GM21576 (cell line): ENCODE data around the gene HYDIN.

Experiments used
- ATAC-seq: cut with Tn5 transposase; IDR thresholded peaks from one replicate; pipeline ENCODE4 v1.9.1; 2021; ENCODE audit warnings: mild to moderate bottlenecking, moderate library complexity; ENCODE audit not compliant: unreplicated experiment

The HYDIN gene

DNA sequence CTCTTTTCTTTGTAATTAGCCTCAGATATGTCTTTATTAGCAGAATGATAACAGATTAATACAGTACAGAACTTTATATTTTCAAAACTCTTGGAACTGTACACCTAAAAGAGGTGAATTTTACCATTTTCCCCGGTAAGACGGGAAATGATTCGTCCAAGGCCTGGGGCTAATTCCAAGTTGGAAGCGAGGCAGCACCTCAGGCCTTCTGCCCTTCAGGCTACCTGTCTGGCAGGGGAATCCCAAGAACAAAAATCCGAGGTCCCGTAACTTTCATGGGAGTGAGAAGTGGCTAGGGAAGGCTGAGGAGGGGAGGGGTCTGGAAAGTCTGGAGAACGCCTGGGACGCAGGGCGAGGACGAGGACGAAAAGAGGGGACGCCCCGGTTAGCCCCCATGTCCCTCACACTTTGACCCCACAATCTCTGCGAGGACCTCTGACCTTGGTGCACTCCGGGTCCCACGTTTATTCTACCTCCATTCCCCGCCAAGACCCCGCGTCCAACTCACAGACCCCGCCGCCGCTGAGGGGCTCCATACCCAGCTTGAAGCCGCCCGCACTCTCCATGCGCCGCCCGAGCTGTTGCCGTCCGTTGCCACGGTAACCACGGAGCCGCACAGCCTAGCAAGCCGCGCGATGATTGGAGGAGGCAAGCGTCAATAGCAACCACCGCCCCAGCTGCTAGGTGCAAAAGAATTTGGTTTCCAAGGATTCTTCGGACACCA is at the start of gene HYDIN:
Gene HYDIN, minus strand, starts transcription at position 601 of the 724 bp plus-strand sequence. CDS start 43,827 bp downstream, outside the sequence.
- ATAC-seq: no peak

DNA sequence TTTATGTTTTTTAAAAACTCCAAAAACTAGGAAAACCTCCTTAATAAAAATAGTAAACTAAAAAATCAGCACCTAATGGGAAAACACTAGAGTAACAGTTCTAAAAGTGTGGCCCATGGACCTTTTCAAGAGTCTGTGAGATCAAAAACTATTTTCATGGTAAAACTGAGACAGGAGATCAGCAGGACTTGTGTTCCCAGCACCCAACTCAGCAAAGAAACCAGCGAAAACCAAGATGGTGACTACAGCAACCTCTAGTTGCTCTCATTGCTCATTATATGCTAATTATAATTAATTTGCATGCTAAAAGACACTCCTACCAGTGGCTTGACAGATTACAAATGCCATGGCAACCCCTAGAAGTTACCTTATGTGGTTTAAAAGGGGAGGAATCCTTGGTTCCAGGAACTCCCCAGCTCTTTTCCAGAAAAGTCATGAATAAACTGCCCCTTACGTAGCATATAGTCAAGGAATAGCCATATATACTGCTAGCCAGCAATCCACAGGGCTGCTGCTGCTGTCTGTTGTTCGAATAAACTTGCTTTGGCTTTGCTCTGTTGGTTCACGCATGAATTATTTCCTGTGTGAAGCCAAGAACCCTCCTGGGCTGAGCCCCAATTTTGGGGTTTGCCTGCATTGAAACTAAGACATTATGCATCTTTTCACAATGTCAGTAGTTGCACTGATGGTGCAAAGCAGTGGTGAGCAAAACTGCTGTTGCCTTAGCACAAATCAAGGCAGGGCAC is 46.2 kb upstream of the HYDIN start:
- ATAC-seq: no peak

DNA sequence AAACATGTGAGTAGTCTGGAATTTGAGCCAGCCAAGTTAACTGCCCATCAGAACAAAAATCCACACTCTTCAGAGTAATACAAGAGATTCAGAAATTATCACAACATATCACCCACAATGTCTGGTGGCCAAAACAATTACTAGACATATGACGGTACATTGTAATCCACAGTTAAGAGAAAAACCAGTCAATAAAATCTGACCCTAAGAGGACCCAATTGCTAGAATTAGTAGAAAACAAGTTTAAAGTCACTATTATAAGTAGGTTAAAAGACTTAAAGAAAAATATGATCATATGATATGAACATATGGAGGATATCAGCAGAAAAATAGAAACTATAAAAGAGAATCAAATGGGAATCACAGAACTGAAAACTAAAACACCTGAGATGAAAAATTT is 42.9 kb upstream of the HYDIN start:
- ATAC-seq: no peak

DNA sequence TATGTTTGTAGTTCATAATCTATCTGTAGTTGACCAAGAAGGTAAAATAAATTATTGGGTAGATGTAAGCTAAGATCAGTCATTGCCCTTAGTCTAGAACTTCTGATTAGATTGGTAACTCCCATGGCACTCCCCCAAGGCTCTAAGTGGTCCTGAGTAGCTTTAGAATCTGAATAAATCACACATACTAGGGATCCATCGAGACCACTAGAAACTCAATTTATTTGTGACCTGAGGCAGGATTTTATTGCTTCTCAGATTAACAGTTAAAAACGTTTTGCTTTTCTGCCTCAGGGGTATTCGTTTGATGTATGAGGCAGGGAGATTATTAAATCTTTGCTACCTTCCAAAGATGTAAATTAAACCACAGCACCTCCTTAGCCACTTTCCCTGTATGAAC is 33.8 kb upstream of the HYDIN start:
- ATAC-seq: no peak

DNA sequence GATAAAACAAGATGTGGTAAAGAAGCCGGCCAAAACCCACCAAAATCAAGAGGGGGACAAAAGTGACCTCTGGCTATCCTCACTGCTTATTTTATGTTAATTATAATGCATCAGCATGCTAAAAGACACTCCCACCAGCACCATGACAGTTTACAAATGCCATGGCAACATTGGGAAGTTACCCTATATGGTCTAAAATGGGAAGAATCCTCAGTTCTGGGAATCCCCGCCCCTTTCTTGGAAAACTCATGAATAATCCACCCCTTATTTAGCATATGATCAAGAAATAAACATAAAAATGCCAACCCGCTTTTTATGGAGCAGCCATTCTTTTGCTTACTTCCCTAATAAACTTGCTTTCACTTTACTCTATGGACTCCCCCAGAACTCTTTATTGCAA is 33.1 kb upstream of the HYDIN start:
- no peak for ATAC-seq

DNA sequence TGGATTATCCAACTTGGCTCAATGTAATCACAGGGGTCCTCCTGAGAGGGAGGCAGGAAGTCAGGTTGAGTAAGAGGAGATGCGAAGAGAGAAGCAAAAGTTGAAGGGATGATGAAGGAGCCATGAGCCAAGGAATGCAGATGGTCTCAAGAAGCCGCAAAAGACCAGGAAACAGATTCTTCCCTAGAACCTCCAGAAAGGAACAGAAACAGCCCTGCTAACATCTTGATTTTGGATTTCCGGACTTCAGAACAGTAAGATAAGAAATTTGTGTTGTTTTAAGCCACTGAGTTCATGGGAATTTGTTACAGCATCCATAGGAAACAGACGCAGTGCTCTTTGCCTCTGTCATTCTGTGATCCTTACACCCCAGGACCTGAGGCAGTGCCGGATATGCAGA is 31.9 kb upstream of the HYDIN start:
- ATAC-seq: no peak

DNA sequence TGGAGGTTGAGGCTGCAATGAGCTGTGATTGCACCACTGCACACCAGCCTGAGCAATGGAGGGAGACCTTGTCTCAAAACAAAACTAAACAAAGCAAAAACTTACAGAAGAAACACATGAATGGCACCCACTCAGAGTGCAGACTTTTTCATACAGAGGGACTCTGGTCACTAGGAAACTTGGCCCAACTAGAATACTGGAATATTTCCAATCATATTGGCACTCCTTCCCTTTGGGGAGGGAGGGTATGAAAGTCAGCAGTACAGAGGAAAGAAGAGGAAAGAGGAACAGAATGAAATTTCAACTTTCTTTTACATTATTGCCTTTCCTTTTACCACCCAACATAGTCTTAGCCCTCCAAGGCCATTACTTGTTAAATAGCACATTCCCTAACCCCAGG is 30.5 kb upstream of the HYDIN start:
- ATAC-seq: no peak

DNA sequence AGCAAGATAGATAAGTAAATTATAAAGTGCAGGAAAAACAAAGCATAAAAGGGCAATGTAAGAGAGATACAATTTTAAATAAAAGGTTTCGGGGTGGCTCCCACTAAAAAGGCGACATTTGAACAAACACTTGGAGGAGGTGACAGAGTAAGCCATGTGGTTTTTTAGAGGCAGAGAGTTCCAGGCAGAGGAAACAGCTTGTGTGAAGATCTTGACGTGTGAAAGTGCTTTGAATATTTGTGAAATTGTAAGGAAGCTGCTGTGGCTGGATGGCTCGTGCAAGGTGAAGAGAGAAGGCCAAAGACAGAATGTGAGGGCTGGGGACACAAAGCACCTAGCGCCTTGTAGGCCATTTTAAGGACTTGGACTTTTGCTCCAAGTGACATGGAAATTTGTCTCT is 28.6 kb upstream of the HYDIN start:
- no peak for ATAC-seq

DNA sequence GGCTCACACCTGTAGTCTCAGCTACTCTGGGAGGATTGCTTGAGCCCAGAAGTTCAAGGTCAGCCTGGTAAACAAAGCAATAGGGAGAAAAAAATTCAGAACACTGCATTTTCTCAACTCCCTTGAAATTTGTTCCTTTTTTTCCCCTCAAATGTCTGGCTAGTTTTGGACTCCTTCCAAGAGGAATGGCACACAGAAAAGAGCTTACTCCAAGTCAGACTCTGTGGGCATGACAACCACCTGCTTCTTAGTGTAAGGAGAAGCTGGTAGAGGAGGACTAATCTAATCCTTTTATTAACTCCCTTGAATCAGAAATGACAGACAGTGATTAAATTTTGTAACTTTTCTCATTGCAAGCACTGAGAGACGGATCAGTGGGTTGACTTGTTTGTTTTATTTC is 27.9 kb upstream of the HYDIN start:
- no peak for ATAC-seq

DNA sequence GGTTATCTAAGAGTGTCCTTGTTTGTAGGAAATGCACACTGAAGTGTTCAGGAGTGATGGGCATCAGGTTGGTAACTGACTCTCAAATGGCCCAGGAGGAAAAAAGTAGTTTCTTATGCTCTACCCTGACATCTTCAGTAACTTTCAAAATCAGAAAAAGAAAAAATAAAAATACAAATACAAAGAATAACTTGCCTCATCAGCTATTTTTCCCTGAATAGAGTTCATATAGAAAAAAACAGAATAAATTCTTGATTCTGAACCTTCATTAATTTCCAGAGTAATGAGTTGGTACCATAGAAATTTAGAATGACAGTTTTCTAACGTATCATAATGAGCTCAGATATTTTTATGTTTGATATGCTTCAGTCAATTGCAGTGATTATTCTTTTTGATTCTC is 27.2 kb upstream of the HYDIN start:
- ATAC-seq: no peak

DNA sequence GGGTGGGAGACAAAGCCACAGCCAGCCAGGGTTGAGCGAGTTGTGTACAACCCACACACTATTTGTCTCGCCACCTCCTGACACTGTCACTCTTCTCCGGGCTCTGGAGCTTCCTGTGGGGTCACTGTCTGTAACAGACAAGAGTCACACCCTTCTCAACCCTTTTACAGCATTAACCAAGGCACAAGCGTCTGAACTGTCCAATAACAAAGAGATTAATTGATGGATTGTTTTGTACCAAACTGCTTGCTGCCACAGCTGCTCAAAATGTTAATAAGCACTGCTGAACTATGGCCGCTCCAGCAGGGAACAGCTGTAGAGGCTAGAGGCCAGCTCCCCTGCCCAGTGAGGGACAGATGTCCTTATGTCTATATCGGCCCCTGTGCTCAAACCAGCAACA is 25.2 kb upstream of the HYDIN start:
- ATAC-seq: no peak

DNA sequence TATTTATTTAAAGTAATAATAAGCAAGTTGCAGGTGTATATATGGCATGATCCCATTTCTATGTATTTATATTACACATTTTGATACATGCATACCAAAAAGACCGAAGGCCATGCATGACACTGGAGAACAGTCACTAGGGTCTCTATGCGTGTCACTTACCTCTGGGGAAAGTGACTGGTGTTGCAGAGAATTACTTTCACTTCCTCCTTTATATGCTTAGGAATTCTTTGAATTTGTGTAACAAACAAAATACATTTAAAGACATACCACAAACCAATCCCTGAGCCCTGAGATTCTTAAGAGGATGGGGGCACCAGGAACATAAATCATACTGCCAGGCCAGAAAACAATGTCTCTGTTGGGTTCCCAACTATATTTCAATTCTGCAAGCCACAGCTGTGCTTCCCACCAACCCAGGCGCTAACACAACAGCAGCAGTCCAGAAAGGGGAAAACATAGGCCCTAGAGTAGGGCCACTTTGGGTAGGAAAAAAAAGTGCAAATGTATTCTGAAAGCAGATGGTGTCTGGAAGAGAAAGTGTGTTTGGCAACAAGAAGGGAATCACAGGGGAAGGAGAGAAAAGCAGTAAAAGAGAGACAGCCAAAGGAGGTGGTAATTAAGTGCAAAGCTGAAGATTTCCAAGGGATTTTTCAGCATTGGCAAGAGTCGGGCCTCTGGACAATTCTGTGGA is 24.5 kb upstream of the HYDIN start:
- no peak for ATAC-seq

DNA sequence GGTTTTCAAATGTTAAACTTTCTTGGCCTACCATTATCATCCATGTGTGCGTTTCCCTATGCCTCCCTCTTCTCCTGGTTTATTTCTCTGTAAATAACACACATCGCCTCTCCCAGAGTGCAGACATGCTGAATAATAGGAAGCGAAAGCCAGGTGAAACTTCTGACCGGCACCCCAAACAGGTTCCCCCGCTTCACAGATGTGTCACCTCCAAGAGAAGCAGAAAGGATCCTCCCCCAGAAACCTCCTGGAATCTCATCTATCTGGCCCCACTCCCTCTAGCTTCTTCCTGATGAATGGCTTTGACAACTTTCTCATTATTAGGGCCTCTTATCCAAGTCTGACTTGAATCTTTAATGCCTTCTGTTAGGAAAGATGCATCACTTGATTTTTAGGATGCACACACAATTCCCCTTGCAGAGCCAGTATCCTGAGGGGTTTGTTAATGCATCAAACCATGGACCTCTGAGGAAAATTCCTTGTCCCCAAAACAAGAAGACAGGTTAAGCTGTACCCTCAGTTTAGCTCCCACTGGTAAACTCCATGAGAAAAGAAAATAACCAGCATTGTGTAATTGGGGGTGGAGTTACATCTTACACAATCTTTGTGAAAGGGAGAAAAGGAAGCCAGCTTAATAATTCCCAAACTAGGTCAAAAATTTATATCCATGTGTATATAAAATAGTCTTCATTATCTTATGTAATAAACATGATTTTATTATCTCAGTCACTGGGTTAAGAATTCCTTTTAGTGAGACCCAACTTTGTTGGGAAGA is 20.1 kb upstream of the HYDIN start:
- ATAC-seq: no peak

DNA sequence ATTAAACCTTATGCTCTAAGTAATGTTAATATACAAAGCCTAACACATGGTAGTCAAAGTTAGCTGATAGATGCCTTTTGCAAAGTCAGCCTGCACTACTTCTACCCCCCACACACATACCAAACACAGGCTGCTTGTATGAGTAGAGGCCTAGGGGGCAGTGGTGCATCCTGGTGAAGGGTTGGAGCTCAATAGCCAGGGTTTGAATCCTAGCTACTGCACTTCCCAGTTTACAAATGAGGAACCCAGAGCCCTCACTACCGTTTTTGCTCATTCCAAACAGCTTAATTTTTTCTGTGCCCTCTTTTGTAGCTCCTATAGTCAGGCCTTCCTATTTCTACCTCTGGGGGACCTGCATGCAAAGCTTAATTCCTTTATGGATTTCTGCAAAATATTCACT is 18.9 kb upstream of the HYDIN start:
- no peak for ATAC-seq

DNA sequence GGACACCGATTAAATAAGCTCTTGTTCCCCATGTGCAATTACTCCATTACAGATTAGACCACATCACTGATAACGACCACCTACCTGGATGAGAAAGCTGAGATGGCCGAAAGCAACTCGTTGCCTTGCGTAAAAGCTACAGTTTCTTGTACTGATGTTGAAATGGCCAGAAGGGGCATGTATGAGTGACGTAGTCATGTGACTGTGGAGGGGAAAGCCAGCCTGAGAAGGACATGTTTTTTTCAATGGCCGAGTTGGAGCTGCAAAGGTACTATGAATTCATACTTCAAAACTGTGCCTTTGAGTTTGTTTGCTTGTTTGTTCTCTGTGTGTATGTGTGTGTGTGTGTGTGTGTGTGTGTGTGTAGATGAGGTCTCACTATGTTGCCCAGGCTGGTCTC is 17.0 kb upstream of the HYDIN start:
- ATAC-seq: no peak

DNA sequence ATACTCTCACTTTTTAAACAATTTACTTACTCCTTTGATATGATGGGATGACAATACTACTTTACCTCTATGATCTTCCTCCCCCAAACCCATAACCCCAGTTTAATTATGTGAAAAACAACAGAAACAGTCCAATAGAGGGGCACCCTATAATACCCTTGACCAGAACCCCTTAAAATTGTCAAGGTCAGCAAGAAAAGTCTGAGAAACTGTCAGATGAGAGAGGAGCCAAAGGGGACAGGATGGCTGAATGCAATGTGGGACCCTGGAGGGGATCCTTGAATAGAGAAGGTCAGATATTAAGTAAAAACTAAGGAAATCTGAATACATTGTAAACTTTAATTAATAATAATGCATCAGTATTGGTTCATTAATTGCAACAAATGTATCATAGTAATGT is 15.8 kb upstream of the HYDIN start:
- no peak for ATAC-seq

DNA sequence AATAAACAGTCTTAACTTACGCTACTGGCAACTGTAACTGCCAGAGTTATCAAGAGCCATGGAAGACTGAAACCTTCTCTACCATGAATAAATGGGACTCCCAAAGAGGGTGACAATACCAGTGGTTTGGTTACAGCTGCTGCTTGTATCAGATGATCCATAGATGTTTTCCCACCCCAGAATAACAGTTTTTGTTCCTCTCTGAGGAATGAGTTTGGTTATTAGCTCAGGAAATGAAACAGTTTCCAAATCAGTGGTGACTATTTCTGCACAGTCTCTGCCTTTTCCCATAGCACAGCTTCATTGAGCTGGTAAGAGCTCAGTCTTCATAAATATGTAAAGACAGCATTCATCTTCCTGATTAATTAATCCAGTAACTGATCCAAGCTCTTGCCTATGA is 14.0 kb upstream of the HYDIN start:
- ATAC-seq: no peak

DNA sequence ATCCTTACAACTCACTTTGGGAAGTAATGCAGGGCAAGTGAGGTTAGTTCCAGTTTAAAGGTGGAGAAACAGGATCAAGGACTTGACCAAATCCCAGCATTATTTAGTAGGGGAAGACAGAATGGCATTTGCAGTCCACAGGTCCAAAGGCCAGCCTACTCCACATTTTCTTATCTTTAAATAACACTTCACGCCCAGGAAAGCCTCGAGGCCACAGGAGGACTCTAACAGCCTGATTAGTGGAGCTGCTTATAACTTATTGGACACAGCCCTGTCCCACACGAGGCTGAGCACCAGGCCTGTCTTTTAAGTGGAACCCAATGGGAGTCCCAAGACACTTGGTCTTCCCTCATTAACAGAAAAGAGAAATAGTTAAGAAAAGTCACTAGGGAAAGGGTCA is 12.1 kb upstream of the HYDIN start:
- ATAC-seq: no peak

DNA sequence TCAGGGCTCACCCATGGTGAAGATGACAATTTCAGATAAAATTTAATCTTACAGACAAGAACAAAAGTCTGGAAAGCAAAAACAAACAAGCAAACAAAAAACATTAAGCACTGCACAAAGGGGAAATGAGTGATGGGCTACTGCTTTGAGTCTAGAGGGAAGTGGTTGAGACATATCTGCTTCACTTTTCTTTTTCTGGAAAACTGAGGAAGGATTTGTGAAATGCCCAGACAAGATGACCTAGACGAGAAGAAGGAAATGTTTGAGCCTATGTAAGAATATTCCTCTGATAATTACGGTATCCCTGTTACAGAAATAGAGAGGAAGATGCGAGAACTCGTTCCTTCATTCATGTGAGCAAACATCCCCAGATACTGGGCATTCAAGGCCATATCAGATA is 11.5 kb upstream of the HYDIN start:
- no peak for ATAC-seq

DNA sequence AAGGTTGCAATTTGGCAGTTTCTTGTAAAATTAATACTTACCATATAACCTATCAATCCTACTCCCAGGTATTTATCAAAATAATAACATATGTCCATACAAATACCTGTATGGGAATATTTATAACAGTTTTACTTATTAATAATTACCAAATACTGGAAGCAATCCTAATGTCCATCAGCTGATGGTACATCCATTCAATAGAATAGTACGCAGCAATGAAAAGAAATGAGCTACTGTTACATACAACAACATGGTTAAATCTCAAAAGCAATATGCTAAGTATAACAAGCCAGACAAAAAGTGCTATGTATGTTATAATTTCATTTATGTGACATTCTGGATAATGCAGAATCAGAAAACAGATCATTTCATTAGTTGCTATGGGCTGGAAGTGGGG is 1.2 kb downstream of the HYDIN start:
- no peak for ATAC-seq
